Measurements from ENCODE around the gene PM20D2. TPM values are rescaled to one million over a fixed set of nuclear protein-coding genes. Genes with fewer than 3 reads are reported as not detected.

PM20D2 gene
- total and polyA plus RNA-seq, 2 experiments from 2014 or later: 4.4 to 10.2 TPM

DNA sequence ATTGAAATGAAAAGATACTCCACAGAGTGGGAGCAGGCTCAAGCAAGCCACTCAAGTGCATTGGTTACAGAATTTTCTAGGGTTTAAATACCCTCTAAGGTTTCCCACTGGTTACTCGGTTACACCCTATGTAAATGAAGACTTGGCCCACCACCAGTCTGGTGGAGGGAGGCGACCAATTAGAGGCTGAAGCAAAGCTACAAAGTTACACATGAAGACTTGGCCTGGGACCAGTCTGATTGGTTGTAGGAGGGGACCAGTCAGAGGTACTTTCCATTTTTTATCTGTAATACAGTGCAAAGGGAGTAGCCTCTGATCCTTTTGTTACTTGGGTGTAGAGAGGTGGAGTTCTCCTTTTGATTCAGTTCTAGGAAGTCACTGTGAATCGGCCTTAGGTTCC is 35.6 kb upstream of the PM20D2 start (continued):
- TF ChIP-seq, protein P1, sequence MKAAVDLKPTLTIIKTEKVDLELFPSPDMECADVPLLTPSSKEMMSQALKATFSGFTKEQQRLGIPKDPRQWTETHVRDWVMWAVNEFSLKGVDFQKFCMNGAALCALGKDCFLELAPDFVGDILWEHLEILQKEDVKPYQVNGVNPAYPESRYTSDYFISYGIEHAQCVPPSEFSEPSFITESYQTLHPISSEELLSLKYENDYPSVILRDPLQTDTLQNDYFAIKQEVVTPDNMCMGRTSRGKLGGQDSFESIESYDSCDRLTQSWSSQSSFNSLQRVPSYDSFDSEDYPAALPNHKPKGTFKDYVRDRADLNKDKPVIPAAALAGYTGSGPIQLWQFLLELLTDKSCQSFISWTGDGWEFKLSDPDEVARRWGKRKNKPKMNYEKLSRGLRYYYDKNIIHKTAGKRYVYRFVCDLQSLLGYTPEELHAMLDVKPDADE (IDR thresholded peaks at IDR 0.05): no peak
- TF ChIP-seq NANOG (IDR thresholded peaks at IDR 0.05; ENCODE audit: borderline replicate concordance): no peak
- TF ChIP-seq POLR2AphosphoS5 (IDR thresholded peaks at IDR 0.05; ENCODE audit: low read depth): no peak
- TF ChIP-seq STAT1 (IDR thresholded peaks at IDR 0.05; ENCODE audit: unreplicated experiment): no peak
- no peak for TF ChIP-seq JUNB (IDR thresholded peaks at IDR 0.05; ENCODE audit: unreplicated experiment)
- no peak for TF ChIP-seq ZNF114 (CRISPR knock-in tag; IDR thresholded peaks at IDR 0.05)

DNA sequence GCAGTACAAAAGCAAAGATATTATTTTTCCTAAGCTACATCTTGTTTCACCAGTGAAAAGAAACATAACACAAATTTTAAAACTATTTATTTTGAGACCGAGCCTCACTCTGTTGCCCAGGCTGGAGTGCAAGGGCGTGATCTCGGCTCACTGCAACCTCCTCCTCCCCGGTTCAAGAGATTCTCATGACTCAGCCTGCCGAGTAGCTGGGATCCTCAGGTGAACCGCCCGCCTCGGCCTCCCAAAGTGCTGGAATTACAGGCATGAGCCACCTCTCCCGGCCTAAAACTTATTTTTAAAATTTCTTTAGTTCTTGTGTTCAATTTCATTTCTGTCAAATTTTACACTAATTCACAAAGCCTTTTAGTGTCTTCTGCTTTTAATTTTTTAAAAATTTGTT is 33.9 kb upstream of the PM20D2 start:
- H2AFZ ChIP-seq: no peak overlapping the region
- H3K79me2 ChIP-seq (replicated peaks; ENCODE audit: insufficient read depth): no peaks in the 10 kb centered on the region
- no peaks in the 10 kb centered on the region for H3K36me3 ChIP-seq (ENCODE audit: insufficient read depth)
- no peaks in the 10 kb centered on the region for H4K20me1 ChIP-seq (replicated peaks; ENCODE audit: insufficient read depth)
- H3K9me3 Mint-ChIP-seq: no peaks in the 10 kb centered on the region
- H3K36me3 Mint-ChIP-seq (ENCODE audit: low read depth): no peaks in the 10 kb centered on the region; the same call in 2 of the 3 replicates
- H3K27ac ChIP-seq (ENCODE audit: low read depth): no peak overlapping the region
- H3K4me1 Mint-ChIP-seq: peaks cover 3% of the 10 kb centered on the region
- no peak overlapping the region for H3K4me2 ChIP-seq
- no peak overlapping the region for H3K27ac Mint-ChIP-seq
- H3F3A ChIP-seq (replicated peaks; ENCODE audit: low read depth): peaks cover under 1% of the 10 kb centered on the region; the same call in 1 of the 2 replicates
- peaks cover 5% of the 10 kb centered on the region for H3K27me3 Mint-ChIP-seq (ENCODE audit: insufficient read depth, low read depth, poor library complexity)
- H3K9me2 ChIP-seq (ENCODE audit: insufficient read depth): no peaks in the 10 kb centered on the region
- H3K4me1 ChIP-seq (ENCODE audit: insufficient read depth): peaks cover 5% of the 10 kb centered on the region; the same call in 1 of the 2 replicates
- peaks cover 14% of the 10 kb centered on the region for H3K27me3 ChIP-seq (ENCODE audit: insufficient read depth)
- no peak for ATAC-seq
- DNase-seq (ENCODE audit: low spot score): no peak
- no peak overlapping the region for H3K4me3 ChIP-seq
- no peak overlapping the region for H3K4me3 Mint-ChIP-seq
- TF ChIP-seq POLR2AphosphoS5 (IDR thresholded peaks at IDR 0.05; ENCODE audit: low read depth): no peak
- no peak for TF ChIP-seq EZH2 (IDR thresholded peaks at IDR 0.05; ENCODE audit: low read depth, unreplicated experiment)
- TF ChIP-seq ZNF114 (CRISPR knock-in tag; IDR thresholded peaks at IDR 0.05): no peak
- no peak for TF ChIP-seq EZH2phosphoT487 (IDR thresholded peaks at IDR 0.05; ENCODE audit: unreplicated experiment)
- TF ChIP-seq, protein P2, sequence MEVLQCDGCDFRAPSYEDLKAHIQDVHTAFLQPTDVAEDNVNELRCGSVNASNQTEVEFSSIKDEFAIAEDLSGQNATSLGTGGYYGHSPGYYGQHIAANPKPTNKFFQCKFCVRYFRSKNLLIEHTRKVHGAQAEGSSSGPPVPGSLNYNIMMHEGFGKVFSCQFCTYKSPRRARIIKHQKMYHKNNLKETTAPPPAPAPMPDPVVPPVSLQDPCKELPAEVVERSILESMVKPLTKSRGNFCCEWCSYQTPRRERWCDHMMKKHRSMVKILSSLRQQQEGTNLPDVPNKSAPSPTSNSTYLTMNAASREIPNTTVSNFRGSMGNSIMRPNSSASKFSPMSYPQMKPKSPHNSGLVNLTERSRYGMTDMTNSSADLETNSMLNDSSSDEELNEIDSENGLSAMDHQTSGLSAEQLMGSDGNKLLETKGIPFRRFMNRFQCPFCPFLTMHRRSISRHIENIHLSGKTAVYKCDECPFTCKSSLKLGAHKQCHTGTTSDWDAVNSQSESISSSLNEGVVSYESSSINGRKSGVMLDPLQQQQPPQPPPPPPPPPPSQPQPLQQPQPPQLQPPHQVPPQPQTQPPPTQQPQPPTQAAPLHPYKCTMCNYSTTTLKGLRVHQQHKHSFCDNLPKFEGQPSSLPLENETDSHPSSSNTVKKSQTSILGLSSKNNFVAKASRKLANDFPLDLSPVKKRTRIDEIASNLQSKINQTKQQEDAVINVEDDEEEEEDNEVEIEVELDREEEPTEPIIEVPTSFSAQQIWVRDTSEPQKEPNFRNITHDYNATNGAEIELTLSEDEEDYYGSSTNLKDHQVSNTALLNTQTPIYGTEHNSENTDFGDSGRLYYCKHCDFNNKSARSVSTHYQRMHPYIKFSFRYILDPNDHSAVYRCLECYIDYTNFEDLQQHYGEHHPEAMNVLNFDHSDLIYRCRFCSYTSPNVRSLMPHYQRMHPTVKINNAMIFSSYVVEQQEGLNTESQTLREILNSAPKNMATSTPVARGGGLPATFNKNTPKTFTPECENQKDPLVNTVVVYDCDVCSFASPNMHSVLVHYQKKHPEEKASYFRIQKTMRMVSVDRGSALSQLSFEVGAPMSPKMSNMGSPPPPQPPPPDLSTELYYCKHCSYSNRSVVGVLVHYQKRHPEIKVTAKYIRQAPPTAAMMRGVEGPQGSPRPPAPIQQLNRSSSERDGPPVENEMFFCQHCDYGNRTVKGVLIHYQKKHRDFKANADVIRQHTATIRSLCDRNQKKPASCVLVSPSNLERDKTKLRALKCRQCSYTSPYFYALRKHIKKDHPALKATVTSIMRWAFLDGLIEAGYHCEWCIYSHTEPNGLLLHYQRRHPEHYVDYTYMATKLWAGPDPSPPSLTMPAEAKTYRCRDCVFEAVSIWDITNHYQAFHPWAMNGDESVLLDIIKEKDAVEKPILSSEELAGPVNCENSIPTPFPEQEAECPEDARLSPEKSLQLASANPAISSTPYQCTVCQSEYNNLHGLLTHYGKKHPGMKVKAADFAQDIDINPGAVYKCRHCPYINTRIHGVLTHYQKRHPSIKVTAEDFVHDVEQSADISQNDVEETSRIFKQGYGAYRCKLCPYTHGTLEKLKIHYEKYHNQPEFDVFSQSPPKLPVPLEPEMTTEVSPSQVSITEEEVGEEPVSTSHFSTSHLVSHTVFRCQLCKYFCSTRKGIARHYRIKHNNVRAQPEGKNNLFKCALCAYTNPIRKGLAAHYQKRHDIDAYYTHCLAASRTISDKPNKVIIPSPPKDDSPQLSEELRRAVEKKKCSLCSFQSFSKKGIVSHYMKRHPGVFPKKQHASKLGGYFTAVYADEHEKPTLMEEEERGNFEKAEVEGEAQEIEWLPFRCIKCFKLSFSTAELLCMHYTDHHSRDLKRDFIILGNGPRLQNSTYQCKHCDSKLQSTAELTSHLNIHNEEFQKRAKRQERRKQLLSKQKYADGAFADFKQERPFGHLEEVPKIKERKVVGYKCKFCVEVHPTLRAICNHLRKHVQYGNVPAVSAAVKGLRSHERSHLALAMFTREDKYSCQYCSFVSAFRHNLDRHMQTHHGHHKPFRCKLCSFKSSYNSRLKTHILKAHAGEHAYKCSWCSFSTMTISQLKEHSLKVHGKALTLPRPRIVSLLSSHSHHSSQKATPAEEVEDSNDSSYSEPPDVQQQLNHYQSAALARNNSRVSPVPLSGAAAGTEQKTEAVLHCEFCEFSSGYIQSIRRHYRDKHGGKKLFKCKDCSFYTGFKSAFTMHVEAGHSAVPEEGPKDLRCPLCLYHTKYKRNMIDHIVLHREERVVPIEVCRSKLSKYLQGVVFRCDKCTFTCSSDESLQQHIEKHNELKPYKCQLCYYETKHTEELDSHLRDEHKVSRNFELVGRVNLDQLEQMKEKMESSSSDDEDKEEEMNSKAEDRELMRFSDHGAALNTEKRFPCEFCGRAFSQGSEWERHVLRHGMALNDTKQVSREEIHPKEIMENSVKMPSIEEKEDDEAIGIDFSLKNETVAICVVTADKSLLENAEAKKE (CRISPR knock-in tag; IDR thresholded peaks at IDR 0.05): no peak
- TF ChIP-seq NANOG (IDR thresholded peaks at IDR 0.05; ENCODE audit: borderline replicate concordance): no peak
- TF ChIP-seq ZNF331 (CRISPR knock-in tag; IDR thresholded peaks at IDR 0.05; ENCODE audit: low read depth): no peak
- TF ChIP-seq CREB1 (CRISPR knock-in tag; IDR thresholded peaks at IDR 0.05; ENCODE audit: low read depth): no peak
- TF ChIP-seq, protein P1 (IDR thresholded peaks at IDR 0.05): no peak
- TF ChIP-seq, protein P3, sequence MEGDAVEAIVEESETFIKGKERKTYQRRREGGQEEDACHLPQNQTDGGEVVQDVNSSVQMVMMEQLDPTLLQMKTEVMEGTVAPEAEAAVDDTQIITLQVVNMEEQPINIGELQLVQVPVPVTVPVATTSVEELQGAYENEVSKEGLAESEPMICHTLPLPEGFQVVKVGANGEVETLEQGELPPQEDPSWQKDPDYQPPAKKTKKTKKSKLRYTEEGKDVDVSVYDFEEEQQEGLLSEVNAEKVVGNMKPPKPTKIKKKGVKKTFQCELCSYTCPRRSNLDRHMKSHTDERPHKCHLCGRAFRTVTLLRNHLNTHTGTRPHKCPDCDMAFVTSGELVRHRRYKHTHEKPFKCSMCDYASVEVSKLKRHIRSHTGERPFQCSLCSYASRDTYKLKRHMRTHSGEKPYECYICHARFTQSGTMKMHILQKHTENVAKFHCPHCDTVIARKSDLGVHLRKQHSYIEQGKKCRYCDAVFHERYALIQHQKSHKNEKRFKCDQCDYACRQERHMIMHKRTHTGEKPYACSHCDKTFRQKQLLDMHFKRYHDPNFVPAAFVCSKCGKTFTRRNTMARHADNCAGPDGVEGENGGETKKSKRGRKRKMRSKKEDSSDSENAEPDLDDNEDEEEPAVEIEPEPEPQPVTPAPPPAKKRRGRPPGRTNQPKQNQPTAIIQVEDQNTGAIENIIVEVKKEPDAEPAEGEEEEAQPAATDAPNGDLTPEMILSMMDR (conservative IDR thresholded peaks at IDR 0.05; ENCODE audit: low read depth in 2 of 2): no peak
- no peak for TF ChIP-seq STAT1 (IDR thresholded peaks at IDR 0.05; ENCODE audit: unreplicated experiment)

Data from GM23338 (cell line).